ENCODE results near the gene IDH2.
A peak's percentile ranks its signal among the peaks of the same experiment; 100 is the strongest.
"Not testable (repeated sequence)": the region's sequence is repeated elsewhere in the genome, so short reads cannot be mapped to it uniquely, and the experiment has no call there.

The IDH2 gene

DNA sequence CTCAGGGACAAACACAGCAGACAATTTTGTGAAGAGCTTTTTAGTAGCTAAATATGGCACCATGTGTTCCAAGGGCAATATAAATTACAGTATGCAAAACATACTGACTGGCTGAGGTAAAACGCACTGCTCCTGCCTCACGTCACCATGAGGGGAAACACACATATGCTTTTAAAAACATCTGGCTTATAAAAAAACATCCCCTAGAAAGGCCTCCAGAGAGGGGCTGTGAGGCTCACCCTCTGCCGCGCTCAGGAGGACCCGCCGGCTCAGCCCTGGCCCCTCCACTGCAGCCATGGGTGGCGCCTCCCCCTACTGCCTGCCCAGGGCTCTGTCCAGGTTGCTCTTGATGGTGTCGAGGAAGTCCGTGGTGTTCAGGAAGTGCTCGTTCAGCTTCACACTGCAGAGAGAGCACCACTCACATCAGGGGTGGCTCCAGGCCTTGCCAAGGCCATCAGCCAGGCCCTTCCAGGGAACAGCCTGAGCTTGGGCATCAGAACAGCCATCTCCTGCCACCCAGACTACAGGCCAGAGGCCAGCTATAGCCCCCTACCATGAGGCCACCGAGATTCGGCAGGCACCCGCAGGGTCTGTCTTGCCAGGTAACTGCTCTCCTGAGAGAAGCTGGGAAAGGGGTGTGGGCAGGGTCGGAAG lies 18.2 kb downstream of the IDH2 start:
- no peak for DNase-seq (ENCODE audit: low spot score)

GRCh38 chr15:90083419-90083818 lies 18.8 kb downstream of the IDH2 start:
- DNase-seq (ENCODE audit: low spot score), result no peak

DNA sequence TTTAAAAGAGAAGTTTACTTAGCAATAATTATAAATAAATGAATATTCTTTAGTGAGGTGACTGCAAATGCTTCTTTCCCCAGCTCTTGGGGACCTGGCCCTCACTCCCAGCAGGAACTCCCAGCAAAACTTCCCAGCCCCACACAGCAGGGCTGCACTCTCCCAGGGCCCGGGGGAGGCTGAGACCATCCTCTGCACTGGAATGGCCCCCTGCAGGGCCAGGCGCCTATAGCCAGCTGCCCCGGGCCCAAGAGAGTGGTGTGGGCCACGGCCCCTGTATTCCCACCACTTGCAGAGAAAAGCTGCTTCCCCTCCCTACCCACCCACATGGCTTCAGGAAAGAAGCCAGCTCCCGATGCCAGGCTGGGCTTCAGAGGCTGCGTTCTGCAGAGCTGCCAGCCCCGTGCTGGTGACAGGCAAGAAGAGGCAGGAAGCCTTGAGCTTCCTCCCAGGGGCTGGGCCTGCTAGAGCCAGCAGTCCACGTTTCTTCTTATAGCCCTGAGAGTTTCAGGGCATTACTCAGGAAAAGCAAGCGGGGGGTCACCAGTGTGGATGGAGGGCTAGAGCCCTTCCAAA lies 20.0 kb downstream of the IDH2 start:
- no peak for DNase-seq (ENCODE audit: low spot score)

GRCh38 chr15:90080818-90081393 lies 21.4 kb downstream of the IDH2 start:
- no peak for DNase-seq (ENCODE audit: low spot score)

DNA sequence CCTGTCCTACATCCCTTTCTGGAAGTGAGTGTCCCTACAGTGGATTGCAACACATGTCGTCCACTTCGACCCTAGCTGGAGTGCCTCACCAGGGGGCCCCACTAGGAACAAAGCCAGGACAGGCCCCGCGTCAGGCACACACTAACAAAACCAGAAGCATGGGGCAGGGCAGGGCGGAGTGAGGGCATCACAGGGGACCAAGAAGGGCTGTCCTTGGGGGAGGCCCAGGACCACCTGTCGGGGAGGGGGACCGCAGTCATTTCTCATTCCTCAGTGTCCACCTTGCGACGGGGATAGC lies 21.9 kb downstream of the IDH2 start:
- no peak for DNase-seq (ENCODE audit: low spot score)

DNA sequence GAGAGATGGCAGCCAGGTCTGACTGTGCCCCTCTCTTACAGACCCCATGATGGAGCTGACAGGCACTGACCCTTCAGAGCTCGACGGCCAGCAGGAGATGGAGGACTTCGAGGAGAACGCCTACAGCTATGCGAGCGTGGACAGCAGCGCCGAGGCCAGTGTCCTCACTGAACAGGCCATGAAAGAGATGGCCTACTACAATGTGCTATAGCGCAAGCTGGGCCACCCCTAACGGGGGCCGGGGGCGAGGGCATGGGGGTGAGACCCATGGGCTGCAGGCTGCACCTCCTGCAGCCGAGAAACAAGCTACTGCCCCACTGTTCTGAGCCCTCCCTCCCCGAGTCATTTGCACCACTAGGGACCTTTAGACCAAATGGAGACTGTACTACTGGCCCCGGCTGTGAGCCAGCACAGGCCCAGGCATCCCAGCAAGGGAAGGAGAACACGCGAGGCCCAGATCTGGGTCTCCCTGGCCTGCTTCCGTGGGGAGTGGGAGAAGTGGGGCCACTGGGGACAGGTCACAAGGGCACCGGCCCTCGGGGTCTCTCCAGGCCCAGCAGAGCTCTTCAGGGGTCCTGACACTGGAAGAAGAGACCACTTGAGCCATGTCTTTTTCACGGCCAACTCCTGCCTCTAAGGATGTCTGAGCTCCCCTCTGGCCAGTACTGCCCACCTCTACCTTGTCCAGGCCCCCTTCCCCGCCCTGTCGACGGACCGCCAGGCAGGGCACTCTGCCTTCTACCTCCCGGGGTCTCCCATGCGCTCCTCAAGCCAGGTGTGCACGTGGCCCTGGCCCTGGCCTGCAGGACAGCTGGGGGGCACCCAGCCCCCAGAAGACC lies 22.4 kb downstream of the IDH2 start:
- DNase-seq (ENCODE audit: low spot score), result no peak

- DNase-seq (ENCODE audit: low spot score), result no peak
These were observed 23.3 kb downstream of the IDH2 start for GRCh38 chr15:90078965-90079364.

- DNase-seq (ENCODE audit: low spot score), result no peak
These were observed 25.6 kb downstream of the IDH2 start for GRCh38 chr15:90076716-90077115.

GRCh38 chr15:90075420-90076289 lies 26.6 kb downstream of the IDH2 start:
- no peak for DNase-seq (ENCODE audit: low spot score)

- DNase-seq (ENCODE audit: low spot score), result no peak
These were observed 27.4 kb downstream of the IDH2 start for GRCh38 chr15:90074916-90075315.

DNA sequence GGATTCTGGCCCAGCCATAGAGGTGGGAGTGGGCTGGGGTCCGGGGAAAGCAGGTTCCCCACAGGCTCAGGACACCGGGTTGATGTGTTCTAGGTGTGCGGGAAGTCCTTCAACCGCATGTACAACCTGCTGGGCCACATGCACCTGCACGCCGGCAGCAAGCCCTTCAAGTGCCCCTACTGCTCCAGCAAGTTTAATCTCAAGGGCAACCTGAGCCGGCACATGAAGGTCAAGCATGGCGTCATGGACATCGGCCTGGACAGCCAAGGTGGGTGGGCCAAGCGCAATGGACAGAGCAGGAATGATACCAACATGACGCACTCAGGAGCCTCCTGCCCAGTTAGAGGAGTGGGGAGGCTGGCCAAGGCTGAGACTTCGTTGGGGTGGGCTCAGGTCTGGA lies 28.2 kb downstream of the IDH2 start:
- DNase-seq (ENCODE audit: low spot score), result no peak

- no peak for DNase-seq (ENCODE audit: low spot score)
These were observed 29.2 kb downstream of the IDH2 start for GRCh38 chr15:90072978-90073640.

- peak; percentile 81 for DNase-seq (ENCODE audit: low spot score)
These were observed 31.0 kb downstream of the IDH2 start for GRCh38 chr15:90071220-90071807.

GRCh38 chr15:90070623-90071022 lies 31.6 kb downstream of the IDH2 start:
- not testable (repeated sequence) for DNase-seq (ENCODE audit: low spot score)

GRCh38 chr15:90067953-90068606 lies 34.2 kb downstream of the IDH2 start:
- DNase-seq (ENCODE audit: low spot score), result no peak

DNA sequence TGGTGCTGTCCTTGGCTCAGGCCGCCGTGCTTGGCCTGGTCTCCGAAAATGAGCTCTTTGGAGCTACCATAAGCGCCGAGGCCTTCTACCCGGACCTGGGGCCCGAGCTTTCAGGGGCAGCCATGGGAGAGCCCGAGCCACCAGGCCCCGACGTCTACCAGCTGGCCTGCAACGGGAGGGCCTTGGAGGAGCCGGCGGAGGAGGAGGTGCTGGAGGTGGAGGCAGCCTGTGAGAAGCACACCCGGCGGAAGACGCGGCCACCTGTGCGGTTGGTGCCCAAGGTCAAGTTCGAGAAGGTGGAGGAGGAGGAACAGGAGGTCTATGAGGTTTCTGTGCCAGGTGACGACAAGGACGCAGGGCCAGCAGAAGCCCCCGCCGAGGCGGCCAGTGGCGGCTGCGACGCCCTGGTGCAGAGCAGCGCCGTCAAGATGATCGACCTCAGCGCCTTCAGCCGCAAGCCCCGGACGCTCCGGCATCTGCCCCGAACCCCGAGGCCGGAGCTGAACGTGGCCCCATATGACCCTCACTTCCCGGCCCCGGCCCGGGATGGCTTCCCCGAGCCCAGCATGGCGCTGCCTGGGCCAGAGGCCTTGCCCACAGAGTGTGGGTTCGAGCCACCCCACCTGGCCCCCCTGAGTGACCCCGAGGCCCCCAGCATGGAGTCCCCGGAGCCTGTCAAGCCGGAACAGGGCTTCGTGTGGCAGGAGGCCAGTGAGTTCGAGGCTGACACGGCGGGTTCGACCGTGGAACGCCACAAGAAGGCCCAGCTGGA lies 34.9 kb downstream of the IDH2 start:
- DNase-seq (ENCODE audit: low spot score), result no peak

DNA sequence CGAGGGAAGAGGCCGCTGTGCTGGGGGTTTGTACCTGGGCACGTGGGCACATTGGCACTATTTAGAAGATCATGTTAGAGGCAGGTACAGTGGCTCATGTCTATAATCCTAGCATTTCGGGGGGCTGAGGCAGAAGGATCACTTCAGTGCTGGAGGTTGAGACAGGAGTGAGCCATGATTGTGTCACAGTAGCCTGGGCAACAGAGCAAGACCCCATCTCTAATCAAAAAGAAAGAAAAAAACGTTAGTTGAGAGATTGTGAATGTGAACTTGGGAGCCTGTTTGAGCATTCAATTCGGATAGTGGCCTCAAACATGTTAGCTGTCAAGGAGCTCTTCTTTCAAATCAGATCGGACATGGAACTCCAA lies 36.6 kb downstream of the IDH2 start:
- DNase-seq (ENCODE audit: low spot score), result no peak

DNA sequence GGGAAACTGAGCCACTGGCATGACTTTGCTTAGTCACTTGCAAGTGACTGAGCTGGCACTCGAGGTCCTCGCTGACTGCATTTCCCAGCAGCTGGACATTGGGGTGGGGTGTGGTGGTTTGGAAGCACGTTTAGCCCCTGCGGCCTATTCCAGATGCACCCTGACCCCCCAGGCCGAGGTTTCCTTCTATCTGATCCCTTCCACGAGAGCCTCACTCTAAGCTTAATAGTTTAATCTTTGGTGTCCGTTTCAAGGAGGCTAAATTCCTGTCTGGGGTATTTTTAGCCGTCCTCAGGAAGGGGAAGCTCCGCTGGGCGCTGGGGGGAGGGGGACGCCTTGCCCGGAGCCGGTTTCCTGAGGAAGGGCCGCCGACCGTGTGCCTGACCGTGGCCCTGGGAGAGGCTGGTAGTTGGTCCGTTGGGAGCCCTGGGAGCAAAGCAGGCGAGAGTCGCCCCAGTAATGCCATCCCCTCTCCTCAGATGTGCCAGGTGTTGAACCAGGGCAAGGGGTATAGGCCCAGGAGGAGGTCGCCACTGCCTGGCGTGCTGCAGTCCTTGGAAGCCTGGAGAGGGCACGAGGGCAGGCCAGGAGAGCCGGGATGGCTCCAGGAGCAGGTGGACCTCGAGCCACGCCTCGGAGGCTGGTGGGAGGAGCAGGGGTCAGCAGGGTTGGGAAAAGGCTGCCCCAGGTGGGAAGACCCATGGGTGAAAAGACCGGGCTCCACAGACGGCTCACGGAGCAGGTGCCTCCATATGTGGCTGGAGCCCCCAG lies 37.2 kb downstream of the IDH2 start:
- DNase-seq (ENCODE audit: low spot score), result no peak

DNA sequence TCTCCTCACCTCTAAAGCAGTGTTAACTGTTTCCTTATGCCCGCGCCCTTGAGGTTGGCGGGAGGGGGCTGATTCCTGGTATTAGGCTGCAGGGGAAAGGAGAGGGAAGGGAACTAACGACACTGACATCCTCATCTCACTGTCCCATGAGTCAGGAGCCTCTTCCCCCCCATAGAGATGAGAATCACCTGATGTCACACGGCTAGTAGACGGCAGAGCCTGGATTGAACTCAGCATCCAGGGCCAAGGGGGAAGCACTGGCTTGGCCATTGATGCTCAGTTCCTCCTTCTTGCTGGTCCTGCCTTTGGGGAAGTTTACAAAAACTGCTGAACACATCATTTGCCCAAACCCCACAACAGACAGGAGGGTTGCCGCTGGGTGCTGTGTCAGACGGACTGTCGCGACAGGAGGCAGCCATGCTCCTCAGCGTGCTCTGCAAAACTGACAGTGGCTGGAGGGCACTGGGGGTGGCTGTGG lies 38.5 kb downstream of the IDH2 start:
- DNase-seq (ENCODE audit: low spot score), result no peak
